ENCODE results near the gene TENM4.
"Not testable (repeated sequence)": the region's sequence is repeated elsewhere in the genome, so short reads cannot be mapped to it uniquely, and the experiment has no call there.

TENM4 gene

GRCh38 chr11:79199729-79200354 lies 241.0 kb downstream of the TENM4 start:
- DNase-seq = no peak

- DNase-seq = no peak
Observed at GRCh38 chr11:79198898-79199250, 242.0 kb downstream of the TENM4 start.

- no peak for DNase-seq
Observed at GRCh38 chr11:79198203-79198897, 242.5 kb downstream of the TENM4 start.

DNA sequence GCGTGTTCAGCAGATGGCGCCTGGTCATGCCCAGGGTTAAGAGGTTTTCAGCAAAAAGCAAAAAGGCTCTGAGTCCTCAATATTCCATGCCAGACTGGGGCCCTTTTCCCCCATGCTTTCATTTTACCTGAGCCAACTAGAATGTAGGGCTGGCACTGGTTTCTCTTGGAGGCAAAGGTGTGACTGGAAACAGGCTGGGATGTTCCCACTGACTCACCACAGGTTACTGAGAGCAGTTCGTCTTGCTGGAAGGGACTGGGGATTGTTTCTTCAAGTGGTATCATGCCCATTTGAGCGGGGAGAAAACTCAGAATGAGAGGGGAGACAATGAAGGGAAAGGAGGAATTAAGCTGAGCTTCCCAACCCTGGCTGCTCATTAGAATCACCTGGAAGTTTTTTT lies 243.9 kb downstream of the TENM4 start:
- no peak for DNase-seq

DNA sequence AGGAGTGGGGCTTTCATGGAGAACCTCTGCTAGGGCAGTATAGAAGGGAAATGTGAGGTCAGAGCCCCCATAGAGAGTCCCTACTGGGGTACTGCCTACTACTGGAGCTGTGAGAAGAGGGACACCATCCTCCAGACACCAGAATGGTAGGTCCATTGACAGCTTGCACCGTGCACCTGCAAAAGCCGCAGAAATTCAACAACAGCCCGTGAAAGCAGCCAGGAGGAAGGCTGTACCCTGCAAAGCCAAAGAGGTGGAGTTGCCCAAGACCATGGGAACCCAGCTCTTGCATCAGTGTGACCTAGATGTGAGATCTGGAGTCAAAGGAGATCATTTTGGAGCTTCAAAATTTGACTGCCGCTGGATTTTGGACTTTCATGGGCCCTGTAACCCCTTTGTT lies 245.6 kb downstream of the TENM4 start:
- DNase-seq = no peak

- DNase-seq = no peak
Observed at GRCh38 chr11:79193663-79194310, 247.0 kb downstream of the TENM4 start.

DNA sequence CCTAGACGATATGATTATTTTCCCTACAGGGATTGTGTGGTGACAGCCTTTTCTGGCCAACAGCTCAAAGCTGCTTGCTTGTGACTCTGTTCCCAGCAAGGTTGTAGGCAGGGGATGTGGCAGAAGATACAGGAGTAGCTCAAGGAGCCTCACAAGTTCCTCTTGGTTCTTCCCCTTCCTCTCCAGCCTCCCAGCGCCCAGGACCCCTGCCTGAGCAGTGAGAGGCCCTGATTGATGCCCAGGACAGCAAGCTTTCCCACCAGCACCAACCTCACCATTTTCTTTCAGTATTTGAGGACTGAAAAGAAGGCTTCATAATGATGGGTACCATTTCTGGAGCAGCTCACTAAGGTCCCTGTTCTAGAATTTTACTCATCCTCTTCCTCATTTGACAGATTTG lies 248.0 kb downstream of the TENM4 start:
- DNase-seq = no peak

DNA sequence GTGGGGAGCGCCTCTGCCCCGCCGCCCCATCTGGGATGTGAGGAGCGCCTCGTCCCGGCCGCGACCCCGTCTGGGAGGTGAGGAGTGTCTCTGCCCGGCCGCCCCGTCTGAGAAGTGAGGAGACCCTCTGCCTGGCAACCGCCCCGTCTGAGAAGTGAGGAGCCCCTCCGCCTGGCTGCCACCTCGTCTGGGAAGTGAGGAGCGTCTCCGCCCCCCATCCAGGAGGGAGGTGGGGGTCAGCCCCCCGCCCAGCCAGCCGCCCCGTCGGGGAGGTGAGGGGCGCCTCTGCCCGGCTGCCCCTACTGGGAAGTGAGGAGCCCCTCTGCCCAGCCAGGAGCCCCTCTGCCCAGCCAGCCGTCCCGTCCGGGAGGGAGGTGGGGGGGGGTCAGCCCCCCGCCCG lies 249.1 kb downstream of the TENM4 start:
- DNase-seq = not testable (repeated sequence)

DNA sequence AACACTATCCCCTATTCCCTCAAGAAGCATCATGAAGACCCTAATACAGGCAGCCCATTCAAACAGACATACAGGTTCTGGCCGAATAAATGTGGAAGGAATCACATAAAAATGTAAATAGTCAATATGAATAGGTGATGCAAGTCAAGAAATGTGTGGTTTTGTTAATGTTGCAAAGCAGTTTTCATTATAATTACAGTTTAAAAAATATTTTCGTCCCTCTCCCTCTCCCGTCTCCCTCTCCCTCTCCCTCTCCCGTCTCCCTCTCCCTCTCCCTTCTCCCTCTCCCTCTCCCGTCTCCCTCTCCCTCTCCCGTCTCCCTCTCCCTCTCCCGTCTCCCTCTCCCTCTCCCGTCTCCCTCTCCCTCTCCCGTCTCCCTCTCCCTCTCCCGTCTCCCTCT lies 250.3 kb downstream of the TENM4 start:
- DNase-seq = not testable (repeated sequence)

GRCh38 chr11:79189601-79190000 lies 251.2 kb downstream of the TENM4 start:
- no peak for DNase-seq

DNA sequence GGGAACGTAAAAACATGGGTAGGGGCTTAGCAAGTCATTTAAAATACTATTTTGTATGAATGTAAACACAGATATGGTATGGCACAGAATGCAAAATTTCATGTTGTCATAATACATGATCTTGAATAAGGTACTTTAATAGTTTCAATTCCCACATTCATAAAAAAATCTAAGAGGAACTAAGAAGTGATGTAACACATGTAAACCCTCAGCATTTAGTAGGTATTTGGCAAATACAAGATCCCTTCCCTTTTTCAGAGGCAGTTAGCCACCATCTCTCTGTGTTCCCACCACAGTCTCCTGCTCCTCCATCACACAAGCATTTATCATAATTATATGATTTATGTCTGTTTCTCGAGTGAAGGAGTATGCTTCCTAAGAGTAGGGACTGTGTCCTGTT lies 251.8 kb downstream of the TENM4 start:
- peak; percentile 71 for DNase-seq

DNA sequence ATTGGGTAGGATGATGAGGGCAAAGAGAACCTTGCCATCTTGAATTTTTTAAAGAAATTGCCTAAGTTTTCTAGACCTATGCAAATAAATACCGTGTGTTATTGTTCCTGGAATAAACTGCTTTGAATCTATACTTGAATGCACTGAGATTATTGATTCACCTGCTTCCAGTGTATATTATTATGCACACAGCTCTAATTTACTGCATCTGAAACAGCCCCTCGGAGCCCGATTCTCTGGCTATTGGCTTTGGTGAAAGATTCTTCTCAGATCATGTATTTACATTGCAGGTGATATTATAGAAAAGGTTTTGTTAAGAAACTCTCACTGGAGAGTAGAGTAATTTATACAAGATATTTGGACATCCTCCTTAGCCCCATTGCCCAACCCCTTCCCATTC lies 254.2 kb downstream of the TENM4 start:
- no peak for DNase-seq

- DNase-seq = no peak
Observed at GRCh38 chr11:79185351-79185750, 255.5 kb downstream of the TENM4 start.

DNA sequence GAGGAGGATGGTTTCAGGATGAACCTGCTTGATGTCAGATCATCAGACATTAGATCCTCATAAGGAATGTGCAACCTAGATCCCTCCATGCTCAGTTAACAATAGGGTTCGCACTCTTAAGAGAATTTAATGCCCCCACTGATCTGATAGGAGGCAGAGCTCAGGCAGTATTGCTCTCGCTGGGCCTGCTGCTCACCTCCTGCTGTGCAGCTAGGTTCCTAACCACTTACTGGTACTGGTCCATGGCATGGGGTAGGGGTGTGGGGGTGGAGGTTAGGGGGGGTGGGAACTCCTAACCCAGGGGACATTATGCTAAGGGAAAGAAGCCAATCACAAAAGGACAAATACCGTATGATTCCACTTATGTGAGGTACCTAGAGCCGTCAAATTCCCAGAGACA lies 256.5 kb downstream of the TENM4 start:
- no peak for DNase-seq

- DNase-seq = no peak
Observed at GRCh38 chr11:79182794-79183193, 258.0 kb downstream of the TENM4 start.

GRCh38 chr11:79179087-79179486 lies 261.7 kb downstream of the TENM4 start:
- DNase-seq = no peak

- no peak for DNase-seq
Observed at GRCh38 chr11:79174045-79175008, 266.5 kb downstream of the TENM4 start.

DNA sequence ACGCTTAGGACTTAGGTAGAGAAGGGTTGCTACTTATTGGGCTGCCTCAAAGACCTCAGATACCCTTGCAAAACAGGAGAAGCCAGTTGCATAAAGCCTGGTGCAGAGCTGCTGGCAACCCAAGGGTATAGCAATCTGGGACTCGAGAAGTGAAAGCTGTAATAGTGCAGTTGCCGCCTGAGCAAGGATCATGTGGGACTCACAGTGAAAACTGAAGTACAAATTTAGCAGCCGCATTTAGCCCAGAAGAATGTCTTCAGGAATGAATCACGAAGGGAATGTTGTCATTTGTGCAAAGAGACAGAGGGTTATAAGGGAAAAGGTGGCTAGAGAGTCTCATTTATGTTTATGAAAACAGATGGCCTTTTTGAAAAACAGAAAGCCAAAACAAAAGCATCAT lies 267.2 kb downstream of the TENM4 start:
- DNase-seq = no peak

DNA sequence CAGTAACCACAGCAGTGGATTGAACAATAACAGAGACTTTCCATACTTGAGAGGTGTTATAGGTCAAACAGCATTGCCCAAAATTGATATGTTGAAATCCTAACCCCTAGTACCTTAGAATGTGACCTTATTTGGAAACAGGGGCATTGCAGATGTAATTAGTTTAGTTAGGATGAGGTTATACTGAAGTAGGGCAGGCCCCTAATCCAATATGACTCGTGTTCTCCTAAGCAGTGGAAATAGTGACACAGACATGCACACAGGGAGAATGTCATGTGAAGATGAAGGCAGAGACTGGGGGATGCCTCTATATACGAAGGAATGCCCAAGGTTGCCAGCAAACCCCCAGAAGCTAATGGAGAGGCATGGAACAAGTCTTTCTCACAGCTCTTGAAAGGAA lies 270.5 kb downstream of the TENM4 start:
- DNase-seq = no peak

DNA sequence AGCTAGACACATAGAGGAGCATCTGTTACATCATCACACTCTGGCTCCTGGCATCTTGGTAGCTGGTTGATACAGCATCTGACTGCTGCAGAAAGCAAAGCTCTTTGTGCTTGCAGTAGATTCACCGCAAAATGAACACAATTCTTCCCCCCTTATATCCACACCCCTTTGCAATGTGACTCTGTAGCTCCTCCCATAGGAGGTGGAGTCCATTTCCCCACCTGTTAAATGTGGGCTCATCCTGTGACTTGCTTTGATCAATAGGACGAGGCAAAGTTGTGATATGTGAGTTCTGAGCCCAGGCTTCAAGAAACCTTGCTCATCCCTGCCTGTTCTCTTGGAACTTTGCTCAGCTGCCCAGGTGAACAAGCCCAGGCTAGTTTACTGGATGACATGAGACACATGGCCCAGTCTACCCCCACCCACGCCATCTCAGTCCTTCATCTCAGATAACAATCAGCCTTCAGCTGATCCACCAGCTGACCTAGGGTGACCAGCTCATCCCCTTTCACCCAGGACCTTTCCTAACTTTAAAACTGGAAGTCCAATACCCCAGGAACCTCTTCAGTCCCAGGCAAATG lies 272.2 kb downstream of the TENM4 start:
- no peak for DNase-seq

DNA sequence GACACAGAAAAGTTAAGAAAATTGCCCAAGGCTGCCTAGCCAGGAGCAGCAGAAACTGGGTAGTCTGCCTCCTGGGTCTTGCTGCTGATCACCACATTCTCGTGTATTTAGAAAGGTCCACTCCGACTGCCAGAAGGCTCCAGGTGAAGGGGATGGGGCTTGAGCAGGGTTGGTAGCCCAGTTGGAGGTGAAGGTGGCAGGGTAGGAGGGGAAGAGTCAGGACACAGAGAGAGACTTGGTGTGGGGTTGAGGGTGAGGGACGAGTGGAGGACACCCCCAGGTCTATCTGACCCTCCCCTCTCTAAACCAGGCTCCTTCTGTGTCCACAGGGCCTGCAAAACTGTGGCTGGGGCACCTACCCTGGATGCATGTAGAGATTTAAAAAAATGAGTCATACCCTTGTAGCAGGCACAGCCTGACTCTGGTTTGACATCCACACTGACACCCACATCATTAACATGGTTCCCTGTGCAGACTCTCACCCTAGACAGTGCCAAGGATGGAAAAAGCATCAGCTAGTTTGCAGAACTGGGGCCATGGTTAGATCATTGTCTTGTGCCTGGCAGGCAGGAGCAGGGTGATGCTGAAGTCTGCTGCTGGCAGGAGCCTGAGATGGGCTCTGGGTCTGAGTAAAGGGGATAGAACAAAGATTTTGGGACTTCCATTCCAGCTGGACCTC lies 273.2 kb downstream of the TENM4 start:
- DNase-seq = no peak

GRCh38 chr11:79165908-79166307 lies 274.9 kb downstream of the TENM4 start:
- no peak for DNase-seq
